Right lobe of liver (tissue), 6 donors: ENCODE measurements around the gene METAP1D. TPM values are rescaled to one million over a fixed set of nuclear protein-coding genes. Genes with fewer than 3 reads are reported as not detected.

Experiments used
- ATAC-seq, 4 donors: fragments of 200-7000 bp; cut with Tn5 transposase; one replicate each; pipeline ENCODE4 v1.9.1; 2020; ENCODE audit warnings: mild to moderate bottlenecking in 4 of 4, moderate library complexity in 4 of 4
- DNase-seq, 3 donors: peaks; one replicate each; pipeline ENCODE4 v3.0.0-alpha.2; 2020
- H3K27ac ChIP-seq, 3 donors: fragments of 200-600 bp; one replicate each; pipeline ENCODE4 v1.8.0; 2022
- H3K27me3 ChIP-seq, 2 donors: fragments of 200-600 bp; one replicate each; pipeline ENCODE4 v1.8.0; 2022
- H3K36me3 ChIP-seq, 4 donors: fragments of 200-600 bp; sonication (generic) in 1 of 4; one replicate each; pipeline versions ENCODE4 v1.5.1 to v1.8.0; 2017 to 2022; ENCODE audit warnings: control low read depth in 1 of 4
- H3K4me1 ChIP-seq, 4 donors: fragments of 200-600 bp; sonication (generic) in 1 of 4; one replicate each; pipeline versions ENCODE4 v1.5.1 to v1.8.0; 2017 to 2022; ENCODE audit warnings: control low read depth in 1 of 4
- H3K4me3 ChIP-seq, 3 donors: fragments of 200-600 bp; one replicate each; pipeline ENCODE4 v1.8.0; 2022
- H3K9me3 ChIP-seq, 4 donors: fragments of 200-600 bp; sonication (generic) in 1 of 4; one replicate each; pipeline versions ENCODE4 v1.5.1 to v1.8.0; 2017 to 2022; ENCODE audit warnings: control low read depth in 1 of 4
- CTCF ChIP-seq, 4 donors: fragments of 200-600 bp in 3 of 4; fragments of 450-650 bp in 1 of 4; IDR thresholded peaks; one replicate each; pipeline versions ENCODE4 v1.5.1 to v1.8.0; 2016 to 2022; ENCODE audit warnings: antibody characterized with exemption in 4 of 4, mild to moderate bottlenecking in 2 of 4
- POLR2A ChIP-seq: fragments of 450-650 bp; IDR thresholded peaks from one replicate; pipeline ENCODE4 v1.6.1; 2017; ENCODE audit warnings: antibody characterized with exemption, mild to moderate bottlenecking
- WGBS: methylation state at CpG from one replicate; pipeline ENCODE4 v1.1.6; 2018; ENCODE audit warnings: low coverage, low lambda C conversion rate; ENCODE audit not compliant: insufficient coverage; ENCODE audit errors: missing lambda C conversion rate; 5-methylcytosine and 5-hydroxymethylcytosine counted together
- intact Hi-C, 2 donors: fragments of 100-400 bp; cut with DNase I; formaldehyde crosslinking; loops; one replicate each; pipeline versions ENCODE4 v1.11.2 to v1.14.1; 2022
- total RNA-seq, 6 experiments: library from RNA; depleted of rRNA in 2 of 6; stranded (reverse); fragments of >200 nt in 2 of 6; fragmentation: NEBNext Ultra II Directional in 3 of 6; extraction: Animal tissue kit (Norgen Biotek cat#: 25700) in 3 of 6; gene quantifications; one replicate each; pipeline versions ENCODE4 v1.1.0 to v1.2.4, GENCODE V29; 2016 to 2023
- donor health status: DM: no; HTN: yes; CAD: no.
- donor health status: DM: no; HTN: no; CAD: no.
- donor health status: DM: no; HTN: no; CAD: no.
- donor health status: DM: no; HTN: yes; CAD: no.
- donor health status: DM: no; HTN: yes; CAD: no.

METAP1D gene
- total RNA-seq, 6 experiments from 2014 or later = 2.4 to 8.2 (median 4.6) TPM

- Histone ChIP-seq H3K36me3 (no peaks in the 10 kb centered on the region), H3K9me3 (no peaks in the 10 kb centered on the region), H3K4me3 (no peak overlapping the region), H3K27me3 (no peaks in the 10 kb centered on the region), H3K27ac (no peak overlapping the region), H3K4me1 (peaks cover 0 to 13% (median 2%) of the 10 kb centered on the region in 4 donors)
- no peak for ATAC-seq
- WGBS = 93% methylated on average over 7 of the region's 8 CpGs
- DNase-seq = no peak
- TF ChIP-seq POLR2A (no peak), CTCF (IDR thresholded peaks at IDR 0.05) (no peak)
- intact Hi-C loops = no loop called here
Measured at GRCh38 chr2:172047566-172048507, 48.1 kb downstream of the METAP1D start.

- no peak for ATAC-seq
- Histone ChIP-seq H3K36me3 (no peaks in the 10 kb centered on the region), H3K9me3 (no peaks in the 10 kb centered on the region), H3K4me3 (no peak overlapping the region), H3K27ac (no peak overlapping the region), H3K27me3 (no peaks in the 10 kb centered on the region), H3K4me1 (peaks cover 0 to 18% (median 2%) of the 10 kb centered on the region in 4 donors)
- DNase-seq = no peak
- TF ChIP-seq CTCF (IDR thresholded peaks at IDR 0.05) = no peak
- TF ChIP-seq POLR2A = no peak
- intact Hi-C loops = no loop called here
- WGBS = 92% methylated on average over 6 of the region's 6 CpGs
Measured at GRCh38 chr2:172048508-172049503, 49.1 kb downstream of the METAP1D start.

GRCh38 chr2:172049567-172050120 lies 49.9 kb downstream of the METAP1D start:
- H3K9me3 ChIP-seq = no peaks in the 10 kb centered on the region
- peaks cover 0 to 18% (median 2%) of the 10 kb centered on the region in 4 donors for H3K4me1 ChIP-seq
- WGBS = 75% methylated on average over 2 of the region's 2 CpGs
- TF ChIP-seq POLR2A (no peak), CTCF (IDR thresholded peaks at IDR 0.05) (no peak)
- ATAC-seq (no peak), DNase-seq (no peak)
- H3K4me3 ChIP-seq = no peak overlapping the region
- intact Hi-C loops = no loop called here
- no peaks in the 10 kb centered on the region for H3K27me3 ChIP-seq
- no peak overlapping the region for H3K27ac ChIP-seq
- no peaks in the 10 kb centered on the region for H3K36me3 ChIP-seq

- WGBS = 100% methylated on average over 1 of the region's 1 CpG
- no peaks in the 10 kb centered on the region for H3K9me3 ChIP-seq
- H3K27me3 ChIP-seq = no peaks in the 10 kb centered on the region
- H3K4me1 ChIP-seq = peaks cover 0 to 18% (median 2%) of the 10 kb centered on the region in 4 donors
- H3K36me3 ChIP-seq = no peaks in the 10 kb centered on the region
- H3K27ac ChIP-seq = no peak overlapping the region
- no peak for DNase-seq
- TF ChIP-seq POLR2A (no peak), CTCF (IDR thresholded peaks at IDR 0.05) (no peak)
- H3K4me3 ChIP-seq = no peak overlapping the region
- ATAC-seq = no peak
- intact Hi-C loops = no loop called here
Measured at GRCh38 chr2:172050479-172051125, 50.8 kb downstream of the METAP1D start.
